Smooth muscle cell (in vitro differentiated cells): ENCODE data around the gene PCDH9. TPM values are rescaled to one million over a fixed set of nuclear protein-coding genes. Genes with fewer than 3 reads are reported as not detected.

Source experiments
- DNase-seq: peaks from one replicate; lab custom pipeline; 2025; ENCODE audit not compliant: unreplicated experiment; lab: John Stamatoyannopoulos, UW
- H2AFZ ChIP-seq: fragments of 200-600 bp; sonication (generic); 2 replicates; pipeline ENCODE4 v1.6.0; 2016; ENCODE audit warnings: antibody characterized with exemption, low read depth, mild to moderate bottlenecking
- H3F3A ChIP-seq: fragments of 200-600 bp; sonication (generic); 2 replicates; pipeline ENCODE4 v1.6.0; 2017; ENCODE audit warnings: antibody characterized with exemption, low read depth
- H3K27ac ChIP-seq: fragments of 200-600 bp; sonication (generic); 2 replicates; pipeline ENCODE4 v1.5.1; 2016; ENCODE audit warnings: low read depth, mild to moderate bottlenecking
- H3K27me3 ChIP-seq: fragments of 200-600 bp; sonication (generic); 2 replicates; pipeline ENCODE4 v1.6.1; 2016; ENCODE audit warnings: low read depth, mild to moderate bottlenecking
- H3K36me3 ChIP-seq: fragments of 200-600 bp; sonication (generic); 2 replicates; pipeline ENCODE4 v1.5.1; 2016; ENCODE audit warnings: low read depth
- H3K4me1 ChIP-seq: fragments of 200-600 bp; sonication (generic); 2 replicates; pipeline ENCODE4 v1.5.1; 2016; ENCODE audit warnings: low read depth
- H3K4me2 ChIP-seq: fragments of 200-600 bp; sonication (generic); 2 replicates; pipeline ENCODE4 v1.6.0; 2016; ENCODE audit warnings: mild to moderate bottlenecking
- H3K4me3 ChIP-seq: fragments of 200-600 bp; sonication (generic); 2 replicates; pipeline ENCODE4 v1.5.1; 2016; ENCODE audit warnings: mild to moderate bottlenecking
- H3K79me2 ChIP-seq: fragments of 200-600 bp; sonication (generic); 2 replicates; pipeline ENCODE4 v1.6.0; 2016; ENCODE audit warnings: low read depth, mild to moderate bottlenecking
- H3K9ac ChIP-seq: fragments of 200-600 bp; sonication (generic); 2 replicates; pipeline ENCODE4 v1.6.0; 2016; ENCODE audit warnings: low read depth
- H3K9me3 ChIP-seq: fragments of 200-600 bp; sonication (generic); replicated peaks from 2 replicates; pipeline ENCODE4 v1.5.1; 2016; ENCODE audit warnings: low read depth
- H4K20me1 ChIP-seq: fragments of 200-600 bp; sonication (generic); 2 replicates; pipeline ENCODE4 v1.6.0; 2016; ENCODE audit warnings: low read depth
- CTCF ChIP-seq: fragments of 200-600 bp; sonication (generic); IDR thresholded peaks from 2 replicates; pipeline ENCODE4 v1.5.1; 2017; ENCODE audit warnings: borderline replicate concordance, mild to moderate bottlenecking, antibody characterized with exemption; ENCODE audit not compliant: insufficient read depth, poor library complexity, severe bottlenecking
- WGBS: methylation state at CpG from one replicate; pipeline ENCODE4 v1.1.7; 2016; ENCODE audit warnings: low lambda C conversion rate; 5-methylcytosine and 5-hydroxymethylcytosine counted together
- polyA plus RNA-seq: library from polyadenylated mRNA; unstranded; fragments of >200 nt; fragmentation: Nextera tagmentation; extraction: Ambion mirVana; gene quantifications from 2 replicates; pipeline ENCODE4 v1.2.1, GENCODE V29; 2016
- total RNA-seq: library from RNA; depleted of rRNA; stranded (reverse); fragments of >200 nt; gene quantifications from 2 replicates; pipeline ENCODE4 v1.2.3, GENCODE V29; 2014

PCDH9 gene
- total and polyA plus RNA-seq, 2 experiments from 2014 or later, result 0.65 to 1.9 TPM

DNA sequence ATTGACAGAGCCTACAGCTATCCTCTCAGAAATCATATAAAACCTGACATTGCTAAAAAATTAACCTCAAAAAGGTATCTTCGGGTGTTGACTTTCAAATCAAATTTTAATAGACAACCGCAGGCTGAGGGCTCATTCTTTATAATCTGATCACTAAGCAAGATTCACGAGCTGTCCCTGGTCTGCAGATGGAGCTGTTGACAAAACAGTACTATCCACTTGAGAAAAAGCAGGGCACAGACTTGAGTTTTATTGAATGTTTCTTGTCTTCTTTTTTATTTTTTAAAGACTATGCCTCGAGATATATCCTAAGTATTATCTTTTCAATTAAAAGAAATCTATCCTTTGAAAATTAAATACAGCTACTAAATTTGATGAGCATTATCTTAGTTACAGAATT is 540.5 kb downstream of the PCDH9 start:
- no peak overlapping the region for H3K9ac ChIP-seq
- no peak overlapping the region for H3K4me3 ChIP-seq
- no peaks in the 10 kb centered on the region for H3K79me2 ChIP-seq
- H3F3A ChIP-seq, result no peaks in the 10 kb centered on the region
- H3K4me1 ChIP-seq, result no peaks in the 10 kb centered on the region
- no peaks in the 10 kb centered on the region for H3K9me3 ChIP-seq
- peak overlapping the region; percentile 41 for H3K4me2 ChIP-seq
- DNase-seq, result no peak
- TF ChIP-seq CTCF, result peak; percentile 29
- peak overlapping the region; percentile 44 for H2AFZ ChIP-seq
- no peaks in the 10 kb centered on the region for H3K27me3 ChIP-seq
- no peaks in the 10 kb centered on the region for H4K20me1 ChIP-seq
- no peak overlapping the region for H3K27ac ChIP-seq
- H3K36me3 ChIP-seq, result no peaks in the 10 kb centered on the region
- WGBS, result 20% methylated on average over 4 of the region's 4 CpGs

DNA sequence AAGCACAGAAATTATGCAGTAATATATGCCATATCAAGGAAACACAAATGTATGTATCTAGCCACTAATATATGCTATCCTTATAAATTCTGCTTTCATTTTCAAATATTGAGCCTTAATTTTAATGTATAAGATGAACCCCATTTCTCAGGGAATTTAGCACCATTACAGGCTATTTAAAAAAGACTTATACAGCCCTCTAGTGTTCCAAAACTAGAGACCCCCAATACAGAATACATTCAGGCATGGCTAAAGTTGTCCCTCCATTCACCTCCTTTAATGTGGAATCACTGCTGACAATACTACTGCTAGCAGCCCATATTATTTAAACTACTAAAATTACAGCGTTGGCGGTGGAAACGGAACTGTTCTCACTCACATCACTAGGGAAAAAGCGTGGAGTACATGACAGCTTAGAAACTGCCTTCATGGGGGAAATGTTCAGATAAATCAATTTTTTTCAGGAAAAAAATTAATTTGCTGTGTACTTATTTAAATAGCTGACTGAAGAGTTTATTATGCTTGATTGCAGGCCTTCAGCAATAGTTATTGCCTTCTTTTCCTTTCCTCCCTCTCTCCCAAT is 541.0 kb downstream of the PCDH9 start:
- H3F3A ChIP-seq, result no peaks in the 10 kb centered on the region
- no peaks in the 10 kb centered on the region for H3K36me3 ChIP-seq
- H3K9me3 ChIP-seq, result no peaks in the 10 kb centered on the region
- H2AFZ ChIP-seq, result peak overlapping the region; percentile 44
- H3K9ac ChIP-seq, result no peak overlapping the region
- H3K27ac ChIP-seq, result no peak overlapping the region
- peak; percentile 14 for TF ChIP-seq CTCF
- no peaks in the 10 kb centered on the region for H3K4me1 ChIP-seq
- no peak for DNase-seq
- peak overlapping the region; percentile 41 for H3K4me2 ChIP-seq
- no peak overlapping the region for H3K4me3 ChIP-seq
- no peaks in the 10 kb centered on the region for H3K79me2 ChIP-seq
- WGBS, result 85% methylated on average over 4 of the region's 4 CpGs
- H3K27me3 ChIP-seq, result no peaks in the 10 kb centered on the region
- H4K20me1 ChIP-seq, result no peaks in the 10 kb centered on the region

DNA sequence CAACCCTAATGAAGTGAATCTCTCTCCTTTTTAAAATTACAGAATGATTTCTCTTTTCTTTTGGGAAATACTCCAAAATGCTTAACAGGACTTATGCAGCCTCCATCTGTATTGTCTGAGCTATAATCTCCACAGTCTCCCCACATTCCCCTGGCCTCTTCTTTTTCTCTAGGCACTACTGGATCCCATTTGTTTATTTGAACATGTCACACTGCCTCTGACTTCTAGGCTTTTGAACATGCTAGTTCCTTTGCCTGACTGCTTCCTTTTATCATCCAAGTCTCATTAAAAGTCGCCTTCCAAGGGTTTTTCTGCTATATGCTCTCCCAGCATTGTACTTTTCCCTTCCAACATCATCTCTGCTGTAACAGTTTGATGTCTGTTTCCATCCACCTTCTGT is 548.7 kb downstream of the PCDH9 start:
- no peak for TF ChIP-seq CTCF
- H4K20me1 ChIP-seq, result no peaks in the 10 kb centered on the region
- H3K9me3 ChIP-seq, result no peaks in the 10 kb centered on the region
- H3K27ac ChIP-seq, result no peak overlapping the region
- no peaks in the 10 kb centered on the region for H3F3A ChIP-seq
- WGBS, result 50% methylated on average over 1 of the region's 1 CpG
- H3K4me2 ChIP-seq, result no peak overlapping the region
- no peak for DNase-seq
- no peak overlapping the region for H3K4me3 ChIP-seq
- H3K36me3 ChIP-seq, result no peaks in the 10 kb centered on the region
- no peaks in the 10 kb centered on the region for H3K27me3 ChIP-seq
- H2AFZ ChIP-seq, result peak overlapping the region; percentile 7
- H3K9ac ChIP-seq, result no peak overlapping the region
- no peaks in the 10 kb centered on the region for H3K4me1 ChIP-seq
- no peaks in the 10 kb centered on the region for H3K79me2 ChIP-seq

DNA sequence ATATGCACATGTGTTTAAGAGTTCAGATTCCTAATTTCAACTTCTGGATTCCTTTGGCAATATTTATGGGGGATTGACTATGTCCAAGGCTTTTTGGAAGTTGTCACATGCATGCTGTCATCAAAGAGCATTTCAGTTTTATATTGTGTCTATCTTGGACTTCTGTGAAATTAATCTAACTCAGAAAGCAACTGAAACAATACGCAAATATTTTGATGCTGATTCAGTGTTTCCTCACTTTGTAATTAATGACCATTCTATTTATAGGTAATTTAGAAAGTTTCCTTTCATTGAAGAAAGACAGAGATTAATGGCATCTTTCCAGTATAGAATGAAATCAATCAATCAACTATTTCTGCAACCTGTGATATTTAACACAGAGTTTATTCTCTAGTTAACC is 550.1 kb downstream of the PCDH9 start:
- no peak overlapping the region for H3K4me2 ChIP-seq
- H3K27me3 ChIP-seq, result no peaks in the 10 kb centered on the region
- H3K9me3 ChIP-seq, result no peaks in the 10 kb centered on the region
- H3K36me3 ChIP-seq, result no peaks in the 10 kb centered on the region
- no peak overlapping the region for H3K4me3 ChIP-seq
- no peak overlapping the region for H3K9ac ChIP-seq
- TF ChIP-seq CTCF, result no peak
- 93% methylated on average over 1 of the region's 1 CpG for WGBS
- DNase-seq, result no peak
- no peak overlapping the region for H3K27ac ChIP-seq
- no peaks in the 10 kb centered on the region for H3K4me1 ChIP-seq
- no peaks in the 10 kb centered on the region for H4K20me1 ChIP-seq
- H3F3A ChIP-seq, result no peaks in the 10 kb centered on the region
- no peaks in the 10 kb centered on the region for H3K79me2 ChIP-seq
- no peak overlapping the region for H2AFZ ChIP-seq
